GM19035 (cell line): ENCODE results near the gene GATAD1.
"Not testable (repeated sequence)": the region's sequence is repeated elsewhere in the genome, so short reads cannot be mapped to it uniquely, and the experiment has no call there.

Experiments
- ATAC-seq: cut with Tn5 transposase; IDR thresholded peaks from one replicate; pipeline ENCODE4 v1.9.1; 2021; ENCODE audit not compliant: unreplicated experiment

GATAD1 gene, protein sequence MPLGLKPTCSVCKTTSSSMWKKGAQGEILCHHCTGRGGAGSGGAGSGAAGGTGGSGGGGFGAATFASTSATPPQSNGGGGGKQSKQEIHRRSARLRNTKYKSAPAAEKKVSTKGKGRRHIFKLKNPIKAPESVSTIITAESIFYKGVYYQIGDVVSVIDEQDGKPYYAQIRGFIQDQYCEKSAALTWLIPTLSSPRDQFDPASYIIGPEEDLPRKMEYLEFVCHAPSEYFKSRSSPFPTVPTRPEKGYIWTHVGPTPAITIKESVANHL

DNA sequence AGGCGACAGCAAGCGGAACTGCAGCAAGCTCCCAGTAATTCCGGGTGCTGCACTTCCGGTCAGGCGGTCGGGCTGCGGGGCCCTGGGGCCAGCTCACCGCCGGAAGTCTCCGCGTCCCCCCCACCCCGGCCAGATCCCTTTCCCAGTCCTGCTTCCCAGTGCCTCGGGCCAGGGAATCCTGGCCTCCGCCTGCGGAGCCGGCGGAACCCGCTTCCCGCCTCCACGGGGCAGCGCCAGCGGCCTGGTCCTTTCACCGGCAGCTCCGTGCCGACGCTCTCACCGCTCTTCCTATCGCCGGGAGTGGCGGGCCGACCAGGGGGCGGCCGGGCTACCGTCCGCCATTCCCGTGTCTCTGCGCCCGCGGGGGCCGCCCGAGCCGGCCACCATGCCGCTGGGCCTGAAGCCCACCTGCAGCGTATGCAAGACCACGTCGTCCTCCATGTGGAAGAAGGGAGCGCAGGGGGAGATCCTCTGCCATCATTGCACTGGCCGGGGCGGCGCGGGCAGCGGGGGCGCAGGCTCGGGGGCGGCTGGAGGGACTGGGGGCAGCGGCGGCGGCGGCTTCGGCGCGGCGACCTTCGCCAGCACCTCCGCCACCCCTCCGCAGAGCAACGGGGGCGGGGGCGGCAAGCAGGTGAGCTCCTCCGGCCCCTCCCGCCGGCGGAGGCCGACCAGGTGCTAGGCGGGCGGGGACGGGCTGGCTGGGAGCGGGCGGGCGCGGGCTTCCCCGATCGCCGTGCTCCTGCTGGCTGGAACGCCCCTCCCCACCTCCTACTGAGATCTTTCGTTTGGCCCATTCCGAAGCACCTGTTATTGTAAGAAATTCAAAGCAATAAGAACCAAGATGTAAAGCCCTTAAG, at the start of gene GATAD1:
Gene GATAD1, plus strand, starts transcription at position 138 of the 860 bp plus-strand sequence. Its CDS starts 248 bp downstream, at position 386.
- ATAC-seq = peak; percentile 86

DNA sequence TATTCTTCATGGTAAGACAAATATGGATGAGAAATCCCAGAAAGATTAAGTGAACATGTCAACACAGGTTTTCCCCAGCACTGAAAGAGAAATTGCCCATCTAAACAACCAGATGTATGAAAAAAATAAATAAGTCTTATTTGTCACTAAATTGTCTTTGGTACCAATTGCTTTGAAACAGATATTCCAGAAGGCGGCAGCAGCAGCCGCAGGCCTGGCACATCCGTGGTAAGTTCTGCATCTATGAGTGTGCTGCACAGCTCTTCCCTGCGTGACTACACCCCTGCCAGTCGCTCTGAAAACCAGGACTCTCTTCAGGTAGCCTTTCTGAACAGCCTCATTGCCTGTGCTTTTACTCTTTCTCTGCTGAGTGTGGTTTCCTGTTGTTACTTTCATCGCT, 49.7 kb upstream of the GATAD1 start:
- no peak for ATAC-seq

DNA sequence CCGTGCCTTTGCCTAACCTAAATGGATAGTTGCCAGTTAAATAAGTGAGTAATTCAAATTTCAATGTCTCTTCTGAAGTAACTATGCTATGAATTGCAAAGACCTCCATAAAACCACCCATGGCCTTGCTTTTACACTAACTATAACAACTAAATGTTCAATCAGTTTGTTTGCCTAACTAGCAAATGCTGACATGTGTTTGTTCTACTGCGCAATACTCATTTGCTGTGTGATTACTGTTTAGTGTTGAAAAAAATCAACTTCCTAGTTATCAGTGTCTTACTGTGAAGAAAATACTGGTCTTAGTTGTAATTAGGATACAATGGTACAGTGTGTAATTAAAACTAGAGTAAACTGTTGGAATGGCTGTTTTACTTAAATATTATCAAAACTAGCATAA, 47.3 kb upstream of the GATAD1 start:
- no peak for ATAC-seq

DNA sequence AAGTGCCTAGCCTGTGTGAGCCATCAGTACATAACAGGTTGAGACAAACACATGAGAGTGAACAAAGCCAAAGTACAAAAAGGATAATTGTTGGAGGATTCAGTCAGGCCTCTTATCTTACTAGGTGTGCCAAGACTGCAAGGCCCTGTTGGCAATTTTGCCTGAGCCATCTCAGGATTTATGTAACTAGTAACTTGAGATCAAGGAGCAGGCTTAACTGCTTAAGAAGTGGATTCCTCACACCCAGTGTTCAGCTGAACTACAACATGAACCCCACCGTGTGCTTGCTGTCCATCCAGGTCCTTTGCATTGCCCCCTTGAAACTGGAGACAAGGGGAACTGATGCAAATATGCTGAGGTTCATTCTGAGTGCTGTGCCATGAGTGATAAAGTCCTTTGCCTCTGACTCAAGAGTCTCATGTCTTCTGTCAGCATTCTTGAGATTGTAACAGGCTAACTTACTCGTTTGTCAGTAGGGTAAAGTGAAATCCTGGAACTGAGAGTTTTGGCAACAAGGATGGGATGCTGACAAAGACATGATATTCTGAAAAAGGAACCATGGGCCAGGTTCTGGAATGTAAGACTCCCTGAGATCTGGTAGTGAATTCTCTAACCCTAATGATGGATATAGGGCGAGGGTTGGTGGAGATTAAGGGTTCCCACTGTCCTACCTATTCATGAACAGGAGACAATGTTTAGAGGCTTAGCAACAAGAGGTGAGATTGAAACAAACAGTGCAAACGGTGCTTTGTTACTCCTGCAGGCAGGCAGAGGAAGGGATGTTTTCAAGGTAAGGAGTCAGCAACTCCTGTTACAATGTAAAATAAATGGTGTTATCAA, 44.1 kb upstream of the GATAD1 start:
- ATAC-seq = no peak

DNA sequence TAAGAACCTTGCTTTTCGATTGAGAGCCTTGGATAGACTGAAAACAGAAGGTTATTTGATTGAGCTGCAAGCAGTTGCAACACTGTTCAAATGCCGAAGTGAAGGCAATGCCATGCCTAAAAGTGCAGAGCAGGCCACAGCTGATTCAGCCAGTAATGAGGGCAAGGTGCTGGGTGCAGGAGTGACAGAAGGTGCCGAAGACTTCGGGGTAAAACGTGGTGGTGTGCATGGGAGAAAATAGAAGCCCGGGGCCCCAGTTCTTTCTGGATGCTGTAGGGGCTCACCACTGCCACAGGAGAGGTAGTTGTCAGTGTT, 43.6 kb upstream of the GATAD1 start:
- ATAC-seq = no peak

DNA sequence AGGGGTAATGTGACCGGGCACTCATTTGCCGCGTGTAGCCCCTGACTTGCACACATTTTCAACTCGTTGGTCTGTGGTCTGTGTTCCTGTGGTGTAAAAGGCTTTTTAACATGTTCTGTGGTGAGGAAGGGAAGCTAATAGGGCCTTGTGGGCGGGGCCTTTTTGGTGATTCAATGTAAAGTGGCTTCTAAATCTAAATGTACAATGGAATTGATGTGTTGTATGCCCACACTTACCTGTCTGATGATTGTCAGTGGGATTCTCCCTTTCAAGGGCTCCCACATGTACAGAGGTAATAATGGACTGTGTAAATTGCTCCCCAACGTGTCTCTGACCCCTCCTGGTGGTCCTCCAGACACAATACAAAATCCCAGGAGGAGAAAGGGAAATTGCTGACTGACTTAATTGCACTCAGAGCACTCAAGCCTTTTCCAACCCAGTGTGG, 43.1 kb upstream of the GATAD1 start:
- ATAC-seq = no peak

DNA sequence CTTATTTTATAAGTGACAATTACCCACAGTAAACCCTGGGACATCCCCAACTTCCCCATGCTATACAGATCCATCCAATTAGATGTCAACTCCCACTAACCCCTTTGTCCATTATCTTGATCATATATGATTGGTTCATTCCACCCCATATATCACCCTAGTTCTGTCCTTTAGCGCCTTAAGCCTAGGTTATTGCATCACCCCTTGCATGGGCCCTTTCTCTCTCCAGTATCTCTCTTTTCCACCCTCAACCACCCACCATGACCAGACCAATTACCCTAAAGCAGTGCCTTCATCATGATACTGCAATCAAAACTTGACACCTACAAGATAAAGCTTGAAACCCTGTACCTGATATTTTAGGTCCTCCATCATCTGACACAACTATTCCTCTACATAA, 37.9 kb upstream of the GATAD1 start:
- no peak for ATAC-seq

DNA sequence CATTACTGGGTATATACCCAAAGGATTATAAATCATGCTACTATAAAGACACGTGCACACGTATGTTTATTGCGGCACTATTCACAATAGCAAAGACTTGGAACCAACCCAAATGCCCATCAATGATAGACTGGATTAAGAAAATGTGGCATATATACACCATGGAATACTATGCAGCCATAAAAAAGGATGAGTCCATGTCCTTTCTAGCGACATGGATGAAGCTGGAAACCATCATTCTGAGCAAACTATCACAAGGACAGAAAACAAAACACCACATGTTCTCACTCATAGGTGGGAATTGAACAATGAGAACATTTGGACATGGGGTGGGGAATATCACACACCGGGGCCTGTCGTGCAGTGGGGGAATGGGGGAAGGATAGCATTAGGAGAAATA, 37.1 kb upstream of the GATAD1 start:
- not testable (repeated sequence) for ATAC-seq

DNA sequence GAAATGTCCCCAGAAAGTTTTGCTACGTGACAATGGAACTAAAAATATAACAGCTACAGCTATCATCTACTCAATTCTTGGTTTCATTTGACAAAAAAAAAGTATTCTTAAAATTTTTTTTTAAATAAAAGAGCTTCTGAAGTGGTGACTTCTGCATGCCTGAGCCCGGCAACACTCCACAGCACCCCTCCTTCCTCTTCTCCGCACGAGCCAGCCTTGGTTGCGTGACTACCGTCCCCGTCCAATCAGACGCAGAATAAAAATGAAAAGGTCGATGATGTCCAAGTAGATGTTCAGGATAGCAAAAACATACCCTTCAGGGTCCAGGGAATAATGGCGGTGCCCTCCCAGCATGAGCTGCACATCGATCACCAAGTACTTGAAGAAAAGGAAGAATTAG, 34.5 kb upstream of the GATAD1 start:
- ATAC-seq = no peak

DNA sequence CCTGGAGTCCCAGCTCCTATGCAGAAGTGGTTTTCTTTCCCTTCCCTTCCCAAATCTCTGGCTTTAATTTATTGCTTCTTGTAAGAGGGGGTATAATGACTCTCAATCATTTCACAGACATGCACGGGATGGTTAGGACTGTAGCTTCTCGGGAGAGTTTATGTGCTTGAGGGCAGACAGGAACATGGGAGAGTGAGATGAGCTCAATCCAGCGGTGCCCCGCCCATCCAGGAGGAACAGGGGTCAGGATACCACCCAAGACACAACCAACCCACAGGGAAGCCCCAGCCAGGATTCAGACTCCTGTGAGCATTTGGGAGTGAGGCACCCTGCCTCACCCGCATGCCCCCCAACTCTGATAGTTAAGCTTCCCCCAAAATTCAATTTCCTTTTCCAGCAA, 33.7 kb upstream of the GATAD1 start:
- ATAC-seq = no peak

DNA sequence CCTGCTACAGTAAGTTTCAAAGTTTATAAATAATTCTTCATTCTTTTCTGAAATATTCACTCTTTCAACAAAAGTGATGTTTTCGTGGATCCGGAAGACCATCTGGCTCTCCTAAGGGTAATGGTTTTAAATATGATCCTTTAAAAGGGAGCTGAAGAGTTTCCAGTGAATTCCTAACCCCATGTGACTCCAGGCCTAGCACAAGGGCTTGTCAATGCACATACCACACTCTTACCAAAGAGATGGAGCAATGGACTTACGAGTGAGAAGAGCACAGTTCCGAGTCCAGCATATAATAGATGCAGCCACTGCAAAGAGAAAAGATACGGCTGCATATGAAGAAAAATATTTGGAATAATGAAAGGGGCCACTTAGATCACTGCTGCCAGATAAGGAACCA, 32.1 kb upstream of the GATAD1 start:
- ATAC-seq = no peak

DNA sequence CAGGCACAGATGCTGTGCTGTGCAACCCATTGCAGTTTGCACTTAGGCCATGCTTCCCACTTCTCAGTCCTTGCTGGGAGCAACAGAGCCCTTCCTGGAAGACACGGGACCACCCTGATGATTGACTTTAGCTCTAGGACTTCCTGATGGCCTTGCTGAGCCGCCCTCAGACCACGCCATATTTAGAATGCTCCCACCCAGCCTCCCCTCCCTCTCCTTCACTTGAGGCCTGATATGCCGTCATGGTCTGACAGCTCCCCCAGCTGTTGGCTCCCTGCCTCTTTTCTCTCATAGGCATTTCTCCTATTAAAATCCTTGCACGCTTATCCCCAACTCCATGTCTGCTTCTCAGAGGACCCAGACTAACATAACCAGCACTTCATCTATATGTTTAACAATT, 29.4 kb upstream of the GATAD1 start:
- ATAC-seq = no peak

DNA sequence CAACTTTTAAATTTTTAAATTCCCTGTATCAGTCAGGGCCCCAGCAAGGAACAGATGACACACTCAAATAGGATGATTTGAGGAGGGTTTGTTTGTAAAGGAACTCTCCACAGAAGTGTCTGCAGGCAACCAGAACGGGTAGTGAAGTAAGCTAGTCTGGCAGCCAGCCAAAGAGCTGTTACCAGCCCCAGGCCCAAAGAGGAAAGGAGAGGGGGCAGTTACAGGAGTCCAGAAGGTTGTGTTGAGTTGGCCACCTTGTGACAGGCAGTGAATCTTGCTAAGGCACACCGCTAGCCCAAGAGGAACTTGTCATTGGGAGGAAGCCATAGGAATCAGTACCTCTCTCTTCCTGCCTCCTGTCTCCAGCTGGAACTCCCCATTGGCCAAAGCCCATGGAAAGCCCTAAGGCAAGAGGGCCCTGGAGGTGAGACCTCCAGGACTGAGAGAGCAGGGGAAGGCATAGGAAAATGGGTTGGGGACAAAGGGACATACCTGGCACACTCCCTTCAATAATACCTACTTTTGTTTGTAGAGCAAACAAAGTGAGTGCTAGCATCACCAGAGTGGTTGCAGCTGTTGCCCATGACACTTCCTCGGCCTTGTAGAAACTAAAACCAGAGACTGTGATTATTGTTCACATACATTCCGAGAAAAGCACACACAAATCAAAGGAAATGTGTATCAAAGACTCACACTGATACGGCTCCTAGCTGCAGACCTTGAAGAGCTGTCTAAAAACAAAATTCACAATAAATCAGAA, 25.4 kb upstream of the GATAD1 start:
- ATAC-seq = no peak

DNA sequence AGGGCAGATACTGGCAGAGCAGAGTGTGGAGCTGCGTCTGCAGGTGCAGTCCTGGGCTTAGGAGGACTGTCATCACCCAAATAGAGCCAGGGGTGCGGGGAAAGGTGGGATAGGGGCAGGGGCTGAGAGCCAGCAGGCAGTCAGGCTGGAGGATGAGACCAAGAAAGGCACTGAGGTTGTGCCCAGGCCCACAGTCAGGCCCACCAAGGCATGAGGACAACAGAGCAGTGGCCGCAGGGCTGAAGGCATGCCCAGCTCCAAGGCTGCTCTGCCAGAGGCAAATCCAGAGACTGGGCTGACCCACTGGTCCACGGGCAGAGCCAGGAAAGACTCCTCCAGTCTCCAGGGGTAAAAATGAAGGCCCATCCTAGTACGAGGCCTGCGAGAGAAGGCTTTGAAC, 24.4 kb upstream of the GATAD1 start:
- no peak for ATAC-seq

DNA sequence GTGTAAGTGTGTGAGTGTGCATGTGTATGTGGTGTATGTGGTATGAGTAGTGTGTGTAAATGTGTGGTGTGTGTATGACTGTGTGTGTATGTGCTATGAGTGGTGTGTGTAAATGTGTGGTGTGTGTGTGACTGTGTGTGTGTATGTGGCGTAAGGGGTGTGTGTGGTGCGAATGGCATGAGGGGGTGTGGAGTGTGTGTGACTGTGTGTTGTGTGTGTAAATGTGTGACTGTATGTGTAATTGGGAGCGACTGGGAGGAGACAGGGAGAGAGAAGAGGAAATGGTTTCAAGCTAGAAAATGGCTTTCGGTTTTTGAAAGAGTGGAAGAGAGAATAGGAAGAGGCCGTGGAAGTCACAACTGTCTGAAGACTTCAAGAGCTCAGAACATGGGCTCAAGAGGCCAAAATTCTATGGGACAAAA, 23.6 kb upstream of the GATAD1 start:
- no peak for ATAC-seq

DNA sequence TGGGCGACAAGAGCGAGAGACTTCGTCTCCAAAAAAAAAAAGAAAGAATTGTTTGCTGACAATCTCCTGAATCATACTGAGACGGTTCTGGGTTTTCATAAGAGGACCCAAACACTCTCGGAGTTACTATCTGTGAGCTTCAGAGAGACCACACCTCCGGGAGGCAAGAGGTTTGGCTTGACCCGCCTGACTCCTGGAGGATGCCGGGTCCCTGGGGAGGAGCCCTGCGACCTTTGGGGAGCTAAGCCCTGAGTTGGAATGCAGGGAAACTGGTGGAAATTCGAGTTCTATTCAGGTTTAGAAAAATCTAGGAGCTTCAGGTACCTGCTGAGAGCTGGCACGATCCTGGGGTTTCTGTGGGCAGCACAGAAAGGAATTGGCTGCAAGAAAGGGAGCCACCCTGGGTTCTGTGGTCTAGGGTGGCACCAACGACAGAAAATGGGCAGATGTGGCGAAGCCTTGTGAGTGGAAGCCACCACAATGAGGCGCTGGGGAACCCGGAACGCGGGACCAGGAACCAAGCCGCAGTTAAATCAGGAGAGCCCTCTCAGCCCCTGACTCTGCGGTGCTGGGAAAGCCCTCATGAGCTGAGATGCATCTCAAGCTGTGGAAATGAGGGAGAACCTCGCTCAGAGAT, 21.9 kb upstream of the GATAD1 start:
- ATAC-seq = no peak

DNA sequence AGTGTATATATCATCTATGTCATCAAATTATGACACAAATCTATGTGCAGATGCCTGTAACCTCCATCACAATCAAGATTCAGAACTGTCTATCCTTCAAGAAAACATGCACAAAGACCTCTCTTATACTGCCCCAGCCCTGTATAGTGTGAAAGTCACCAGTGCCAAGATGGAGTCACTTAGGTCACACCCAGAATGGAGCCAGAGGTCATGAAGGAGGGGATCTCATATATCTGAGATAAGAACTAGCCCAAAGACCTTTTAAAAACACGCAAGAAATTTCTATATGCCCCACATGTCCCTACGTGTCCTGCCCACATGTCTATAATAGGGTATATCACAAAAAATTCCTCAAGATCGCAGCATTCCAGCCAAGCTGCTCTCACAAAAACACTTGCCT, 20.1 kb upstream of the GATAD1 start:
- no peak for ATAC-seq

DNA sequence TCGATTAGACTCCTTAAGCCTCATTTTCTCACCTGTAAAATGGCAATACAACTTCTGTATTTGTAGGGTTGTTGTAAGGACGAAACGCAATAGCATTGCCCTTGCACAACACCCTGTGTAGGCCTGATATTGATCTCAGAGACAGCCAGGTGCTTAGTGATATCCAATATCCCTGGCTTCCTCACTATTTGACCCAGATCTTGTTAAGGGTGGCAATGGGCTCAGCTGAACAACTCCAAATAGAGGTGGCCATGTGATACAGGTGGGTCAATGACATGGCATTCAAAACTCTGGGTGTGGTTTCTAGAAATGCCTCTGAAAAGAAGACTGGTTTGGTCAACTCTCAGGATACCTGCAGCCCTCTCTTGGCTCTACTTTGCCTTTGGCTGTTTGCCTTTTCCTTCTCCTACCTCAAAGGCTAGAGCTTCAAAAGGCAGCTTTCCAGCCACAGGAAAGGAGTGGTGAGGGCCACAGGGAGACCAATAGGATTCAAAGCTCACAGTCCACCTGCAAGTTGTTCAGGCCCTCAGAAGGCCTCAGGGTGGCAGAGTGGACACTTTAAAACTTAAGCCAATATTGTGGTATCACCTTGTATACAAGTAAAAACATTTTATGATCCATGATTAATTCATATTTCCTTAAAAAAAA, 14.9 kb upstream of the GATAD1 start:
- ATAC-seq = no peak

DNA sequence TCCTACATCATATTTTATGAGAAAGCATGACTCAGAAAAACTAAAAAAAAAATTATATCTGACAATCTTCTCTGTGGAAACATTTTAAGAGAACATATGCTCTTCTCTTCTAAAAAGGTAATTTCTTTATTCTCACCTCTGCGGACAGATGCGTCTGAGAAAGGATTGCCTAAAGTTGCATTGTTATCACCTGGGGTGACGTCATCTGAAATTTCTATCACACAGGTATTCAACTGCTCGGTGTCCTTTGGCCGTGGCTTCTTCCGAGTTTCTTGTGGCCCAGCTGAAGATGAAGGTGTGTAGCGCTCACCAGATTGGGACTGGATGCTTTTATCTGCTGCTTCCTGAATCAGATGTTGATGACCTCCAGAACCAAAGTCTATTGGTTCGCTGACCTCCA, 14.3 kb upstream of the GATAD1 start:
- ATAC-seq = no peak

DNA sequence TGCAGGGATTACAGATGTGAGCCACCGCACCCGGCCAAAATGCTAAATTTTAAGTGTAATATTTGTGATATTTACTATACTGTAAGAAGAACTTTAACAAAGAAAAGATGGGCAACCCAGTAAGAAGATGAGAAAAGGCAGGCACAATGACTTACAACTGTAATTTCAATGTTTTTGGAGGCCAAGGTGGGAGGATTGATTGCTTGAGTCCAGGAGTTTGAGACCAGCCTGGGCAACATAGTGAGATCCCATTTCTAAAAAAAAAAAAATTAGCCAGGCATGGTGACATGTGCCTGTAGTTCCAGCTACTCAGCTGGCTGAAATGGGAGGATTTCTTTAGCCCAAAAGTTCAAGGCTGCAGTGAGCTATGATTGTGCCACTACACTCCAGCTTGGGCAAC, 11.7 kb upstream of the GATAD1 start:
- no peak for ATAC-seq
